ENCODE measurements around the gene ASNS. TPM values are rescaled to one million over a fixed set of nuclear protein-coding genes. Genes with fewer than 3 reads are reported as not detected.
"Not testable (repeated sequence)": the region's sequence is repeated elsewhere in the genome, so short reads cannot be mapped to it uniquely, and the experiment has no call there.

Gene ASNS
- 10 to 100 TPM; 45.0 to 46.7 TPM for total RNA-seq

- Mint-ChIP-seq H3K9me3 (no peaks in the 10 kb centered on the region), H3K27me3 (no peaks in the 10 kb centered on the region), H3K4me3 (peak within 1 kb of the TSS; percentile 86), H3K27ac (peak within 1 kb of the TSS; percentile 67 to 85), H3K36me3 (no peaks in the 10 kb centered on the region), H3K4me1 (ENCODE audit: low read depth in 2 of 2) (peaks cover 12 to 14% of the 10 kb centered on the region in 2 donors)
- peak; percentile 99 for ATAC-seq
- peak; percentile 91 for DNase-seq (ENCODE audit: low spot score)
Measured at GRCh38 chr7:97872025-97872669, at the start of gene ASNS. Gene ASNS, minus strand, starts transcription at chr7:97872408. Its CDS starts 3,252 bp downstream, at chr7:97869156.

GRCh38 chr7:97921254-97921653 is 49.0 kb upstream of the ASNS start:
- not testable (repeated sequence) for H3K27me3 Mint-ChIP-seq; H3K27ac Mint-ChIP-seq; ATAC-seq; H3K4me1 Mint-ChIP-seq (ENCODE audit: low read depth in 2 of 2); H3K36me3 Mint-ChIP-seq; H3K9me3 Mint-ChIP-seq; DNase-seq (ENCODE audit: low spot score); H3K4me3 Mint-ChIP-seq

- not testable (repeated sequence) for H3K27ac Mint-ChIP-seq; H3K9me3 Mint-ChIP-seq; H3K36me3 Mint-ChIP-seq; H3K4me3 Mint-ChIP-seq; ATAC-seq; H3K27me3 Mint-ChIP-seq; DNase-seq (ENCODE audit: low spot score); H3K4me1 Mint-ChIP-seq (ENCODE audit: low read depth in 2 of 2)
Measured at GRCh38 chr7:97915267-97915666, 43.1 kb upstream of the ASNS start.

GRCh38 chr7:97912294-97912693 is 40.1 kb upstream of the ASNS start:
- not testable (repeated sequence) for H3K4me3 Mint-ChIP-seq; H3K27me3 Mint-ChIP-seq; H3K4me1 Mint-ChIP-seq (ENCODE audit: low read depth in 2 of 2); H3K9me3 Mint-ChIP-seq; H3K36me3 Mint-ChIP-seq; ATAC-seq; H3K27ac Mint-ChIP-seq; DNase-seq (ENCODE audit: low spot score)

- DNase-seq (ENCODE audit: low spot score); ATAC-seq; H3K27me3 Mint-ChIP-seq; H3K9me3 Mint-ChIP-seq; H3K4me3 Mint-ChIP-seq; H3K27ac Mint-ChIP-seq; H3K4me1 Mint-ChIP-seq (ENCODE audit: low read depth in 2 of 2): not testable (repeated sequence)
- peaks cover 11% of the 10 kb centered on the region for H3K36me3 Mint-ChIP-seq
Measured at GRCh38 chr7:97896893-97897292, 24.7 kb upstream of the ASNS start.

- H3K4me3 Mint-ChIP-seq; DNase-seq (ENCODE audit: low spot score); H3K27me3 Mint-ChIP-seq; H3K27ac Mint-ChIP-seq; H3K4me1 Mint-ChIP-seq (ENCODE audit: low read depth in 2 of 2); H3K9me3 Mint-ChIP-seq; ATAC-seq: not testable (repeated sequence)
- H3K36me3 Mint-ChIP-seq, result peaks cover 18% of the 10 kb centered on the region
Measured at GRCh38 chr7:97891721-97892120, 19.5 kb upstream of the ASNS start.

GRCh38 chr7:97879527-97879926 is 7.3 kb upstream of the ASNS start:
- not testable (repeated sequence) for H3K4me1 Mint-ChIP-seq (ENCODE audit: low read depth in 2 of 2); ATAC-seq; H3K27me3 Mint-ChIP-seq; DNase-seq (ENCODE audit: low spot score); H3K9me3 Mint-ChIP-seq; H3K27ac Mint-ChIP-seq; H3K36me3 Mint-ChIP-seq; H3K4me3 Mint-ChIP-seq

- not testable (repeated sequence) for H3K27ac Mint-ChIP-seq; H3K9me3 Mint-ChIP-seq; H3K4me3 Mint-ChIP-seq; ATAC-seq; H3K36me3 Mint-ChIP-seq; H3K27me3 Mint-ChIP-seq; DNase-seq (ENCODE audit: low spot score)
- H3K4me1 Mint-ChIP-seq (ENCODE audit: low read depth in 2 of 2), result peaks cover 12 to 14% of the 10 kb centered on the region in 2 donors
Measured at GRCh38 chr7:97874894-97875293, 2.7 kb upstream of the ASNS start.

- Mint-ChIP-seq H3K27ac (no peak overlapping the region), H3K4me3 (no peak overlapping the region), H3K36me3 (no peaks in the 10 kb centered on the region), H3K27me3 (no peaks in the 10 kb centered on the region), H3K4me1 (ENCODE audit: low read depth in 2 of 2) (peaks cover 12 to 14% of the 10 kb centered on the region in 2 donors), H3K9me3 (no peaks in the 10 kb centered on the region)
- ATAC-seq, result no peak
- no peak for DNase-seq (ENCODE audit: low spot score)
Measured at GRCh38 chr7:97873606-97874005, 1.4 kb upstream of the ASNS start.

GRCh38 chr7:97871659-97872024 is 566 bp downstream of the ASNS start:
- Mint-ChIP-seq H3K36me3 (peaks cover 3% of the 10 kb centered on the region), H3K27ac (peak overlapping the region; percentile 67 to 85), H3K4me3 (peak overlapping the region; percentile 86), H3K9me3 (no peaks in the 10 kb centered on the region), H3K4me1 (ENCODE audit: low read depth in 2 of 2) (peaks cover 12 to 14% of the 10 kb centered on the region in 2 donors), H3K27me3 (no peaks in the 10 kb centered on the region)
- DNase-seq (ENCODE audit: low spot score) (no peak), ATAC-seq (peak in 1 of 2 donors; percentile 31)

GRCh38 chr7:97868788-97869187 is 3.4 kb downstream of the ASNS start:
- Mint-ChIP-seq H3K9me3 (no peaks in the 10 kb centered on the region), H3K4me3 (no peak overlapping the region), H3K27me3 (no peaks in the 10 kb centered on the region), H3K4me1 (ENCODE audit: low read depth in 2 of 2) (peaks cover 12 to 14% of the 10 kb centered on the region in 2 donors), H3K27ac (no peak overlapping the region), H3K36me3 (peaks cover 4% of the 10 kb centered on the region)
- ATAC-seq (no peak), DNase-seq (ENCODE audit: low spot score) (no peak)

GRCh38 chr7:97868314-97868713 is 3.9 kb downstream of the ASNS start:
- Mint-ChIP-seq H3K36me3 (peaks cover 4% of the 10 kb centered on the region), H3K4me3 (no peak overlapping the region), H3K9me3 (no peaks in the 10 kb centered on the region), H3K4me1 (ENCODE audit: low read depth in 2 of 2) (peaks cover 12 to 14% of the 10 kb centered on the region in 2 donors), H3K27ac (no peak overlapping the region), H3K27me3 (no peaks in the 10 kb centered on the region)
- ATAC-seq, result no peak
- DNase-seq (ENCODE audit: low spot score), result no peak

GRCh38 chr7:97865104-97865503 is 7.1 kb downstream of the ASNS start:
- no peak overlapping the region for H3K4me3 Mint-ChIP-seq
- peaks cover 14% of the 10 kb centered on the region for H3K36me3 Mint-ChIP-seq

GRCh38 chr7:97859606-97860204 is 12.5 kb downstream of the ASNS start:
- no peak overlapping the region for H3K27ac Mint-ChIP-seq
- H3K9me3 Mint-ChIP-seq, result no peaks in the 10 kb centered on the region
- peaks cover 0 to 5% of the 10 kb centered on the region in 2 donors for H3K4me1 Mint-ChIP-seq (ENCODE audit: low read depth in 2 of 2)
- ATAC-seq (no peak), DNase-seq (ENCODE audit: low spot score) (no peak)
- peaks cover 15% of the 10 kb centered on the region for H3K36me3 Mint-ChIP-seq
- no peak overlapping the region for H3K4me3 Mint-ChIP-seq
- no peaks in the 10 kb centered on the region for H3K27me3 Mint-ChIP-seq

More at GRCh38 chr7:97865104-97865503, 7.1 kb downstream of the ASNS start:
- H3K9me3 Mint-ChIP-seq, result no peaks in the 10 kb centered on the region
- no peaks in the 10 kb centered on the region for H3K27me3 Mint-ChIP-seq
- H3K4me1 Mint-ChIP-seq (ENCODE audit: low read depth in 2 of 2), result peaks cover 0 to 5% of the 10 kb centered on the region in 2 donors
- DNase-seq (ENCODE audit: low spot score) (no peak), ATAC-seq (no peak)
- H3K27ac Mint-ChIP-seq, result no peak overlapping the region
